ENCODE measurements around the gene KIF16B.

GRCh38 chr20:16327606-16328005 is 245.6 kb downstream of the KIF16B start:
- TF ChIP-seq CTCF (IDR thresholded peaks at IDR 0.05; ENCODE audit: control extremely low read depth in 1 of 3, insufficient read depth in 1 of 3, low read depth in 1 of 3, low read length in 3 of 3) (no peak), EZH2 (IDR thresholded peaks at IDR 0.05; ENCODE audit: low read depth, low read length, severe bottlenecking) (no peak), NRF1 (IDR thresholded peaks at IDR 0.05; ENCODE audit: low read depth, low read length) (no peak), ZNF274 (IDR thresholded peaks at IDR 0.05; ENCODE audit: borderline replicate concordance, extremely low read depth, low read length) (no peak), TAF1 (IDR thresholded peaks at IDR 0.05; ENCODE audit: low read depth, low read length) (no peak), SUZ12 (IDR thresholded peaks at IDR 0.05; ENCODE audit: low read length) (no peak), SIN3A (conservative IDR thresholded peaks at IDR 0.05 in 1 of 2, IDR thresholded peaks at IDR 0.05 in 1 of 2; ENCODE audit: low read depth in 1 of 2, low read length in 2 of 2) (no peak), SP1 (IDR thresholded peaks at IDR 0.05; ENCODE audit: low read depth, low read length) (no peak), USF2 (IDR thresholded peaks at IDR 0.05; ENCODE audit: low read length) (no peak), CBX5 (IDR thresholded peaks at IDR 0.05; ENCODE audit: low read depth, low read length) (no peak), EP300 (IDR thresholded peaks at IDR 0.05; ENCODE audit: borderline replicate concordance in 1 of 2, low read depth in 2 of 2, low read length in 2 of 2) (no peak), POLR2AphosphoS5 (IDR thresholded peaks at IDR 0.05; ENCODE audit: low read depth, low read length) (no peak), POLR2A (IDR thresholded peaks at IDR 0.05; ENCODE audit: control extremely low read depth in 1 of 2, low read depth in 2 of 2, low read length in 2 of 2) (no peak), ATF2 (IDR thresholded peaks at IDR 0.05; ENCODE audit: low read length) (no peak)

Measured in H1 (cell line).